C4-2B (cell line): ENCODE measurements around the gene RFX7.

Experiments used
- CTCF ChIP-seq: fragments of 450-650 bp; conservative IDR thresholded peaks from 2 replicates; pipeline ENCODE4 v1.5.1; 2017; ENCODE audit warnings: mild to moderate bottlenecking
- ZFX ChIP-seq: fragments of 450-650 bp; IDR thresholded peaks from 2 replicates; pipeline ENCODE4 v1.6.1; 2017

GRCh38 chr15:56227780-56228179 is 15.9 kb downstream of the RFX7 start:
- TF ChIP-seq CTCF: no peak
- TF ChIP-seq ZFX: no peak
